DOHH2 (cell line): ENCODE results near the gene ARID3A.

Experiments used
- EZH2phosphoT487 ChIP-seq: fragments of 200-600 bp; sonication (generic); IDR thresholded peaks from 2 replicates; pipeline ENCODE4 v1.6.1; 2017; ENCODE audit warnings: borderline replicate concordance, mild to moderate bottlenecking, antibody characterized with exemption, low read length, moderate library complexity, mixed read lengths
- TF ChIP-seq, protein P1 (sequence below): fragments of 200-600 bp; sonication (generic); IDR thresholded peaks from one replicate; pipeline ENCODE4 v1.5.1; 2014; ENCODE audit warnings: antibody characterized with exemption, mild to moderate bottlenecking, low read depth, low read length; ENCODE audit not compliant: poor library complexity, severe bottlenecking

DNA sequence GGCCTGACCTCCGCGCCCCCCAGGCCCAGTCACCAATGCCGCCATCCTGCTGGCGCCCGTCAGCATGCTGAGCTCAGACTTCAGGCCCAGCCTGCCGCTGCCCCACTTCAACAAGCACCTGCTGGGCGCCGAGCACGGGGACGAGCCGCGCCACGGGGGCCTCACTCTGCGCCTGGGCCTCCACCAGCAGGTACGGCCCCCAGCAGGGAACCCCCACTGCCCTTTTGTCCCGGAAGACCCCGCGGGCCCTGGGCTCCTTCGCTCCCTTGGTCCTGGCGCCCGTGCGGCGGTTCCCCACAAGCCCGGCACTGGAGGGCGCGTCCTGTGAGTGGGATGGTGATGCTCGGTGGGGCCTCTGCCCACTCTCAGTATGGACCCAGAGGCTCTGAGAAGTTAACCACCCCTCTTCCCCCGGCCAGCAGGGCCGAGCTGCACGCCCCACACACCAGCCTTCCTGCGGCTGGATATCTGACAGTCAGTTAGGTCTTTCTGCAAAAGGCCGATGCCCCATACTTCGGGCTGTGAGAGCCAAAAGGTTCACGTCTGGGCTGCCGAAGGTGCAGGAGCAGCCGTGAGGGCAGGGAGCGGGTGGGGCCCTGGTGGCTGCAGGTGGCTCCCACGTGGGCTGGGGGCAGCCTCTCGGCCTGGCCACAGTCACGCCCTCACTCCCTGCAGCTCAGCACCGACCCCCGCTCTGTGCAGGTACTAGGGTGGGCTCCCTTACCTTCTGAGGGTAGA, 66.3 kb downstream of the ARID3A start:
- TF ChIP-seq, protein P1, sequence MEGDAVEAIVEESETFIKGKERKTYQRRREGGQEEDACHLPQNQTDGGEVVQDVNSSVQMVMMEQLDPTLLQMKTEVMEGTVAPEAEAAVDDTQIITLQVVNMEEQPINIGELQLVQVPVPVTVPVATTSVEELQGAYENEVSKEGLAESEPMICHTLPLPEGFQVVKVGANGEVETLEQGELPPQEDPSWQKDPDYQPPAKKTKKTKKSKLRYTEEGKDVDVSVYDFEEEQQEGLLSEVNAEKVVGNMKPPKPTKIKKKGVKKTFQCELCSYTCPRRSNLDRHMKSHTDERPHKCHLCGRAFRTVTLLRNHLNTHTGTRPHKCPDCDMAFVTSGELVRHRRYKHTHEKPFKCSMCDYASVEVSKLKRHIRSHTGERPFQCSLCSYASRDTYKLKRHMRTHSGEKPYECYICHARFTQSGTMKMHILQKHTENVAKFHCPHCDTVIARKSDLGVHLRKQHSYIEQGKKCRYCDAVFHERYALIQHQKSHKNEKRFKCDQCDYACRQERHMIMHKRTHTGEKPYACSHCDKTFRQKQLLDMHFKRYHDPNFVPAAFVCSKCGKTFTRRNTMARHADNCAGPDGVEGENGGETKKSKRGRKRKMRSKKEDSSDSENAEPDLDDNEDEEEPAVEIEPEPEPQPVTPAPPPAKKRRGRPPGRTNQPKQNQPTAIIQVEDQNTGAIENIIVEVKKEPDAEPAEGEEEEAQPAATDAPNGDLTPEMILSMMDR = no peak
- TF ChIP-seq EZH2phosphoT487 = no peak
